CD4-positive, alpha-beta T cell treated with Interleukin-21 for 1 hour (primary cell): ENCODE measurements around the gene ADIRF.
"Not testable (repeated sequence)": the region's sequence is repeated elsewhere in the genome, so short reads cannot be mapped to it uniquely, and the experiment has no call there.

Source experiments
- DNase-seq: peaks from one replicate; pipeline ENCODE4 v3.0.0-alpha.2; 2020

ADIRF gene

DNA sequence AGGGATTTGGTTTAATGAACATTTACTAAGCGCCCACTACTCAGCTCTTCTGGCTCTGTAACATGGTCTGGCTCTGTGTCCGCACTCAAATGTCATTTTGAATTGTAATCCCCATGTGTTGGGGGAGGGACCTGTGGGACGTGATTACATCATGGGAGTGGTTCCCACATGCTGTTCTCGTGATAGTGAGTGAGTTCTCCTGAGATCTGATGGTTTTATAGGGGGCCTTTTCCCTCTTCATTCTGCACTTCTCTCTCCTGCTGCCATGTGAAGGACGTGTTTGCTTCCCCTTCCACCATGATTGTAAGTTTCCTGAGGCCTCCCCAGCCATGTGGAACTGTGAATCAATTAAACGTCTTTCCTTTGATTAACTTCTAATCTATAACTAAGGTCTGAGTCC, 12.7 kb downstream of the ADIRF start:
- DNase-seq, result not testable (repeated sequence)

DNA sequence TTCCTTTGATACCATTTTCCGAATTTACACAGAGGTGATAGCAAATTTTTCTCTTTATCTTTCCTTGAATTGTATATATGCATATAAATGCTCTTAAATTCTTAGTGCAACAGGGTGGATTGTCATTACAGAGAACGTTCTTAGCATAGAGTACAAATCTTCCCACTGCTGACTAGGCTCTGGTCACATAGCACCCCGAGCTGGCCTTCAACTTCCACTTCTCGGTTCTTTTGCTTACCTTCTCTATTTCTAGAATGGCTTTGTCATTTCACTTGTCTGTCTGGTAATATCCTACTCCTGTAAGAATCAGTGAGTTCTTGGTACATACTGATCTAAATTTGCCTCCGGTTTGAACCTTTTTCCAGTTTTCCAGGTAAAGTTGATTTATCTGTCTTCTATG, 13.4 kb downstream of the ADIRF start:
- no peak for DNase-seq

DNA sequence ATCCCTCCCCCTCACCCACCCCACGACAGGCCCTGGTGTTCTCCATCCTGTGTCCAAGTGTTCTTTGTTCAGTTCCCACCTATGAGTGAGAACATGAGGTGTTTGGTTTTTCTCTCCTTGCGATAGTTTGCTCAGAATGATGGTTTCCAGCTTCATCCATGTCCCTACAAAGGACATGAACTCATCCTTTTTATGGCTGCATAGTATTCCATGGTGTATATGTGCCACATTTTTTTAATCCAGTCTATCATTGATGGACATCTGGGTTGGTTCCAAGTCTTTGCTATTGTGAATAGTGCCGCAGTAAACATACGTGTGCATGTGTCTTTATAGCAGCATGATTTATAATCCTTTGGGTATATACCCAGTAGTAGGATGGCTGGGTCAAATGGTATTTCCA, 16.2 kb downstream of the ADIRF start:
- DNase-seq, result not testable (repeated sequence)

DNA sequence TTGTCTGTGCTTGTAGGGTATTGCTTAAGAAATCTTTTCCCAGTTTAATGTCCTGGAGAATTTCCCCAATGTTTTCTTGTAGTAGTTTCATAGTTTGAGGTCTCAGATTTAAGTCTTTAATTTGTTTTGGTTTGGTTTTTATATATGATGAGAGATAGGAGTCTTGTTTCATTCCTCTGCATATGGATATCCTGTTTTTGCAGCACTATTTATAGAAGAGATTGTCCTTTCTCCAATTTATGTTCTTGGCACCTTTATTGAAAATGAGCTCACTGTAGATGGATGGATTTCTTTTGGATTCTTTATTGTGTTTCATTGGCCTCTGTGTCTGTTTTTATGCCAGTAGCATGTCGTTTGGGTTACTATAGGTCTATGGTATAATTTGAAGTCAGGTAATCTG, 20.2 kb downstream of the ADIRF start:
- no peak for DNase-seq

DNA sequence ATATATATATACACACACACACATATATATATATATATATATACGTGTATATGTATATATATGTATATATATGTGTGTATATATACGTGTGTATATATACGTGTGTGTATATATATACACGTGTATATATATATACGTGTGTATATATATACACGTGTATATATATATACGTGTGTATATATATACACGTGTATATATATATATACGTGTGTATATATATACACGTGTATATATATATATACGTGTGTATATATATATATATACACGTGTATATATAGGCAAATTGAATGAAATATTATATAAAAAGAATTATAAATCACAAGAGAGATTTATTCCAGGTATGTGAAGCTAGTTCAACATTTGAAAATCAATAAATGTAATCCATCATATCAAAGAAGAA, 23.1 kb downstream of the ADIRF start:
- DNase-seq, result not testable (repeated sequence)

DNA sequence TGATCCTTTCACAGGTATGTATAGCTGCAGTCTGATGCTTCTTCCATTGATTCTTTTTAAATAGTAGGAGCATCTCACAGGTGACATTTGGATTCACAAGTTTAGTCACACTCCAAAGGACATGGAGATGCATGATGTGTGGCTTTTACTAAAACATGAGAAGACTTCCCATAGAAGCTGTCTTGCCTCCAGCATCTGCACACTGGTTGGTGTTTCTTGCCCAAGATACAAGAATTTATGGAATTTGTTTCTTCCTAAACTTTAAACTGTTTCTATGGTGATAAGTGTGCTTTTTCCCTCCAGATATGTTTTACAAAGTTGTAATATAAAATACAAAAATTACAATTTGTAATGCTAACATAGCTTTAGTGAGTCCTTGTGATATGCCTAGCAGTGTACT, 24.2 kb downstream of the ADIRF start:
- DNase-seq, result no peak

DNA sequence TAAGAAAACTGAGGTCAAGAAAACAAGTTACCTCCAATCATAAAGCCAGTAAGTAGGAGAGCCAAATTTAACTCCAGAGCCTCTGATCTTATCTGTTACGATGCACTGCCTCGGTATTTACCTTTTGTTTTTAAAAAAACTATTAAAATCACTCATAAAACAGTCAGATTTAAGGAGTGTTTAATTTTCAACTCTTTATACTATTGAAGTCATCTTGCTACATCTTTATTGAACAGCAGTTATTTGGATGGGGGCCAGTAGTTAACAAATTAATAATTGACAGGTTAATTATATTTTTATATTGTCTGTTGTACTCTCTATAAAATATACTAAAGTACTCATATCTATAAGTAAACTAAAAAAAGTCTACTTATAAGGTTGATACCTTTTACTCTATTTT, 24.6 kb downstream of the ADIRF start:
- no peak for DNase-seq

DNA sequence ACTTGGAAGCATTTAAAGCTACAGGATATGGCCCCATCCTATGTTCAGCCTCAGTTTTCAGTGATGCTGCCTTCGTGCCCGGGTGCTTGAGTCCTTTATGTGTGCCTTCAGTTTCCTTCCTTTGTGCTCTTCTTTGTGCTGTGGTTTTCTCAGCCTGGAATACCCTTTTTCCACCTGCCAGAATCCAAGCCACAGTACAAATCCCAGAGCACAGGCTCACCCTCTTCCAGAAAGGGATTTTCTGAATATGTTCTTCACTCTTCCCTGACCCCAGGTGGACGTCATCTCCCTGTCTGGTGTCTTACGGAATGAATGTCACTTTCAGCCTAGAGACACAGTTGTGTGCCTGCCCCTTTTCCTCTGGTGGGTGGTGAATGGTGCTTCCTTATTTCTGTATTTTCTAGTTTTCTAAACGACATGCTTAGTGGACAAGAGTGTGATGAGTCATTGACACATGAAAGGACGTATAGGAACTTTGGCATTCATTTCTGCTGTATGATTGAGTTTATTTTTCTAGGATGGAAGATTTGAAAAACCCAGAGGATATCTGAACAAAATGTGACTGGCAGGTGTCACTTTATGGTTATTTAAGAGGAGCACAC, 31.6 kb downstream of the ADIRF start:
- not testable (repeated sequence) for DNase-seq

DNA sequence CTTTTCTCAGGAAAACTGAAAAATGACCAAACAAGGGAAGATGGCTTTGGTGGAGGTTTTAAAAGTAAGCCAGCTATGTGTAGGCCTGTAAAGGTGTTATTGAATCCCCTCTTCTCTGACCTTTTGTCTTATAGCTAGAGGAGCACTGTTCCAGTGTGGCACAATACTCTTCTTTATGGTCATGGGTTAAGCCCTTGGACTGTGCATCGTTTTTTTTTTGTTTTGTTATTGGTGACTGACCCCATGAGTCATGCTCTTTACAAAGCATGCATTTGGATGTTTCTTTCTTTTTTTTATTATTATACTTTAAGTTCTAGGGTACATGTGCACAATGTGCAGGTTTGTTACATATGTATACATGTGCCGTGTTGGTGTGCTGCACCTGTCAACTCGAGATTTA, 32.2 kb downstream of the ADIRF start:
- no peak for DNase-seq

DNA sequence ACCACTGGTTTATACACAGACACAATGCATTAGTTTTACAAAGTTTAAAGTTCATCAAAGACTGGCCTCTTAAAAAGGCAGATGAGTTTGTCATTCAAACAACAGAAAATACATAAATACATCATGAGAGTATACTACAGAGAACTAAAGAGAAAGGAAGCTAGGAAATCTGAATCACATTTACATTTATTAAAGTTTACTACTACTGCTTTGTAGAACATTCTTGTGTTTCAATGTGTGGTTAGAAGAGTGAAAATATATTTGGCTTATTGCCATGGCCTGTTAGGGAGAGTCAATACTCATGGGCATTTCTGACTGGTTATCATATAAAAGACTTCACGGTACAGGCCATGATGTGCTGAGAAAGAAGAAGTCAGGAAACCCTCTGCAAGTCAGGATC, 38.8 kb downstream of the ADIRF start:
- not testable (repeated sequence) for DNase-seq

DNA sequence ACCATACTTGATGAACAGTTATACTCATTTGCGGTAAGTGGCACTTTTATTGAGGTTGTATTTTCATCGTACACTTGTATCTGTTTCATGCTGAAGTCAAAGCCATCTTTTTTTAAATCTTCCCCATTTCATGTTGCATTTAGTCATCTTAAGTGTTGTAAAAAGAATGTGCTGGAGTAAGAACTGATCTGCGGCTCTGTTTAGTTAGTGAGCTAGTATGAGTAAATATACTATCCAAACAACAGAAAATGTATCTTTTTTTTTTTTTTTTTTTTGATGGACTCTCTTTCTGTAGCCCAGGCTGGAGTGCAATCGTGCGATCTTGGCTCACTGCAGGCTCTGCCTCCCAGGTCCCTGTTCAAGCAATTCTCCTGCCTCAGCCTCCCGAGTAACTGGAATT, 39.4 kb downstream of the ADIRF start:
- DNase-seq, result not testable (repeated sequence)

DNA sequence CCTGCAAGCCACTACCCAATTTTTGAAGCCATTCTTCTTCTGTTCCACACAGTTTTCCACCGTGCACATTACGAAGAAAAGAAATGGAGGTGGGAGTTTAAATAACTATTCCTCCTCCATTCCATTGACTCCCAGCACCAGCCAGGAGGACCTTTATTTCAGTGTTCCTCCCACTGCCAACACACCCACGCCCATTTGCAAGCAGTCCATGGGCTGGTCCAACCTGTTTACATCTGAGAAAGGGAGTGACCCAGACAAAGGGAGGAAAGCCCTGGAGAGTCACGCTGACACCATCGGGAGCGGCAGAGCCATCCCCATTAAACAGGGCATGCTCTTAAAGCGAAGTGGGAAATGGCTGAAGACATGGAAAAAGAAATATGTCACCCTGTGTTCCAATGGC, 40.0 kb downstream of the ADIRF start:
- not testable (repeated sequence) for DNase-seq

DNA sequence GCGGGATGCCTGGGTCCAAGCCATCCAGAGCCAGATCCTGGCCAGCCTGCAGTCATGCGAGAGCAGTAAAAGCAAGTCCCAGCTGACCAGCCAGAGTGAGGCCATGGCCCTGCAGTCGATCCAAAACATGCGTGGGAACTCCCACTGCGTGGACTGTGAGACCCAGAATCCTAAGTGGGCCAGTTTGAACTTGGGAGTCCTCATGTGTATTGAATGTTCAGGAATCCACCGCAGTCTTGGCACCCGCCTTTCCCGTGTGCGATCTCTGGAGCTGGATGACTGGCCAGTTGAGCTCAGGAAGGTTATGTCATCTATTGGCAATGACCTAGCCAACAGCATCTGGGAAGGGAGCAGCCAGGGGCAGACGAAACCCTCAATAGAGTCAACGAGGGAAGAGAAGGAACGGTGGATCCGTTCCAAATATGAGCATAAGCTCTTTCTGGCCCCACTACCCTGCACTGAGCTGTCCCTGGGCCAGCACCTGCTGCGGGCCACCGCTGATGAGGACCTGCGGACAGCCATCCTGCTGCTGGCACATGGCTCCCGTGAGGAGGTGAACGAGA, 40.9 kb downstream of the ADIRF start:
- DNase-seq, result not testable (repeated sequence)

DNA sequence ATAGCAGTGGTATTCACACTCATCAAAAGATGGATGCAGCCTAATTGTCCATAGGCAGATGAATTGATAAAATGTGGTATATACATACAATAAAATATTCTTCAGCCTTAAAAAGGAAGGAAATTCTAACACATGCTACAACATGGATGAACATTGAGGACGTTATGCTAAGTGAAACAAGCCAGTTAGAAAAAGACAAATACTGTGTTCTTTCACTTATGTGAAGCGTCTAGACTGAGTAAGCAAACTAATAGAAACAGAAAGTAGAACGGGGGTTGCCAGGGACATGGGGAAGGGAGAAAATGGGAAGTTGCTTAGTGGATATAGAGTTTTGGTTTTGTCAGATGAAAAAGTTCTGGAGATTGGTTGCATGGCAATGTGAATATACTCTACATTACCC, 45.2 kb downstream of the ADIRF start:
- peak; percentile 2 for DNase-seq

DNA sequence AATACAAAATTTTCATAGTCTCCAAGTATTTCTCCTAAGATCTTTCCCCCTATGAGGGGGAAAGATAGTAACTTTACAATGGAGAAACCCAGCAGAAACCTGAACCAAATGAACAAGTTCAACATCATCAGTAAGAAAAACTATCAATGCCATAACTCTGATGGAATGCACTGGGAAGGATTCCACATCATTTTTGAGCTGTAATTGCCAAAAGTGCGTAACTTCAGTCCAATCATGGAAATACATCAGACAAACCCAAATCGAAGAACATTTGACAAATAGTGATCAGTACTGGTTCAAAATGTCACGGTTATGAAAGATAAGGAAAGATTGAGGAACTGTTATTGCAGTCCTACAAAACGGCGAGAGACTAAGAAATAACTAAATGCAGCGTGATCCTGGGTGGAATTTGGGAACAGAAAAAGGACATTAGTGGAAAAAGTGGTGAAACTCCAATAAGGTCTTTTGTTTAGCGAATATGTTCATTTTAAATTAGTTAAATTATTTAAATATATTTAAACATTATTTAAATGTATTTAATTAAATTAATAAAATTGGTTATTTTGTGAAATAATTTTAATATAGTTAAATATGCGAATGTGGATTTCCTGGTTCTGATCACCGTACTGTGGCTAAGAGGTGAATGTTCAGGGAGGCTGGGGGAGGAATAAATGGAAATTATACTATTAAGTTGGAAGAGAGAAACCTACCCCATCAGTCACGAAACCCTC, 46.9 kb downstream of the ADIRF start:
- not testable (repeated sequence) for DNase-seq

DNA sequence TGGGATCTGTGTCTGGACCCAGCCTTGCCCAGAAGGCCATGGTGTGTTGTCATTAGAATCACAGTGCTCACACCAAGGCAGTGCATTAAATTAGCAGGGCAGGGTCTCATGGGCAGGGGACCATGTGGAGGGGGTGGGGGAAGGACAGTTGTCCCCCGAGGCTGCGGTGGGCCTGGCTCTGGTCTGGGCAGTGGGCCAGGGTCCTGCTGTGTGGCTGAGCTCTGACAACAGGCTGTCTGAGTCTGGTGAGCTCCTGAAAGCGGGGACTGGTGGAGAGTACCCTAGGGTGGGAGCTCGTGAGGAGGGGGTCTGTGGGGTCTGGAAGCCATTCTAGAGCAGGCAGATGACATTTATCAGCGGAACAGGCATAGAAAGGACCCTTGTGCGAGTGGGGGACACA, 49.8 kb downstream of the ADIRF start:
- not testable (repeated sequence) for DNase-seq

DNA sequence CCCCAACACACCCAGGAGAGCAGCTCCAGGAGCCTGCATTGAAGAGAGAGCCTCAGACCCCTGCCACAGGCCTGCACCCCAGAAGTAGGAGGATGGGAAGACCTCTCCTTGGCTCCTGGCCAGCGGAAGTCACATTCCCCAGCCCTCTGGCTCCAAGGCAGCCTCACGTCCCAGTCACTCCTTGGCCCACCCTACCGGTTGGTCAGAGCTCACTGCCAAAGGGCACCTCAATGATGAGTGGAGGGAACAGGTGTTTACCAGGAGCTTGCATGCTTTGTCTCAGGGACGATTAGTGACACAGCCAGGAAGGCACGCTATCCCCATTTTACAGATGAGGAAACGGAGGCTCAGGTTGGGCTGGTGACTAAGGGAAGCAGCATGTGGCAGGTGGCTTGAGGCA, 50.8 kb downstream of the ADIRF start:
- DNase-seq, result not testable (repeated sequence)

DNA sequence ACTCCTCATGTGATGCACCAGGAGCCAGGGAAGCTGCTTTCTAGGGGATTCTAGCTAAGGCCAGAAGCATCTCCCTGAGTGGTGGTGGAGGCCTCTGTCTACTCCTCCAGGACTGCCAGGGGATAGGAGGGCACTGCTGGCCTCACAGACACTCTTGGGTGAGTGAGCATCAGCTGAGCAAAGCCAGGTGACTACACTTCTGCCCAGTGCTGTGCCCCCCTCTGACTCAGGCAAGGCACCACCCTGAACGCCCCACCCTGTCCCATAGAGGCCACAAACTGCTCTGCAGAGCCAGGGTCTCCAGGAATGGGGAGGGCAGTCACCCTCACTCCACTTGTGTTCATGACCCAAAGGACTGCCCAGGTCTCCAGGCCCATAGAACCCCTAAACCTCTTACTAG, 51.2 kb downstream of the ADIRF start:
- DNase-seq, result not testable (repeated sequence)

DNA sequence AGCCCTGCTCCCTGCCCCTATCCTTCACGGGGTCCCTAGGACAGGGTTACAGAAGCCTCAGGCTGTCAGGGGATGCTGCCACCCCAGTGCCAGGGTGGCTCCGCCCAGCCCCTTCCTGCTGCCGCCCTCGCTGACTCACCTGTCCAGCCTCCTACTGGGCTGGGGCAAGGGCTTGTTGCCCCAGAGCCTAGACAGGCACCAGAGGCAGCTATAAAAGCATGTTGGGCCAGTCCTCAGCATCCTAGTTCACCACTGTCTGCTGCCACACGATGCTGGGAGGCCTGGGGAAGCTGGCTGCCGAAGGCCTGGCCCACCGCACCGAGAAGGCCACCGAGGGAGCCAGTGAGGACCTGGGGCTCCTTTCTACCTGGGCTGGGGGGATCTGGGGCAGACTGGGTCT, 51.8 kb downstream of the ADIRF start, which contains the start of gene FAM25A:
TSS of gene FAM25A (plus strand) at position 239 of the 400 bp plus-strand sequence. CDS start at position 270, 31 bp downstream.
- DNase-seq, result not testable (repeated sequence)
